OCI-LY7 (cell line): ENCODE results near the gene FEV. TPM values are rescaled to one million over a fixed set of nuclear protein-coding genes. Genes with fewer than 3 reads are reported as not detected.

Source experiments
- BruUV-seq: library from RNA; stranded (reverse); fragments of 400-500 nt; replicated peaks from 2 replicates; lab custom pipeline; 2021; lab: Mats Ljungman, UMichigan
- CTCF ChIA-PET: fragments of 300-600 bp; sonication (Branson Sonifier 250); formaldehyde crosslinking; loops from one replicate; lab custom pipeline; 2022; ENCODE audit warnings: antibody characterized with exemption; ENCODE audit not compliant: unreplicated experiment; lab: Charles Lee
- POLR2A ChIA-PET: fragments of 300-600 bp; sonication (Branson Sonifier 250); formaldehyde crosslinking; loops from one replicate; lab custom pipeline; 2022; ENCODE audit warnings: antibody characterized with exemption; lab: Charles Lee
- DNase-seq: peaks from one replicate; pipeline ENCODE4 v3.0.0-alpha.2; 2015; ENCODE audit warnings: low spot score
- H2AFZ ChIP-seq: fragments of 200-600 bp; sonication (generic), shearing (Covaris generic); 2 replicates; pipeline ENCODE4 v1.6.1; 2014; ENCODE audit warnings: mild to moderate bottlenecking, antibody characterized with exemption, low read length, moderate library complexity
- H3K27ac ChIP-seq: fragments of 200-600 bp; sonication (generic); 2 replicates; pipeline ENCODE4 v1.5.1; 2014; ENCODE audit warnings: mixed run types, low read depth, mild to moderate bottlenecking, moderate library complexity, low read length, inconsistent platforms; ENCODE audit not compliant: poor library complexity, severe bottlenecking
- H3K36me3 ChIP-seq: fragments of 200-600 bp; sonication (generic); 2 replicates; pipeline ENCODE4 v1.6.1; 2014; ENCODE audit warnings: mild to moderate bottlenecking, antibody characterized with exemption, low read length, moderate library complexity, mixed read lengths; ENCODE audit not compliant: insufficient read depth
- H3K4me1 ChIP-seq: fragments of 200-600 bp; sonication (generic); 2 replicates; pipeline ENCODE4 v1.5.1; 2014; ENCODE audit warnings: mild to moderate bottlenecking, low read length; ENCODE audit not compliant: insufficient read depth, poor library complexity, severe bottlenecking
- H3K4me2 ChIP-seq: fragments of 200-600 bp; sonication (generic); 2 replicates; pipeline ENCODE4 v1.6.1; 2014; ENCODE audit warnings: mild to moderate bottlenecking, low read length
- H3K4me3 ChIP-seq: fragments of 200-600 bp; sonication (generic); 2 replicates; pipeline ENCODE4 v1.5.1; 2014; ENCODE audit warnings: mild to moderate bottlenecking, low read depth, low read length; ENCODE audit not compliant: poor library complexity, severe bottlenecking
- H3K79me2 ChIP-seq: fragments of 200-600 bp; sonication (generic); 2 replicates; pipeline ENCODE4 v1.6.1; 2016; ENCODE audit warnings: low read depth, mild to moderate bottlenecking, low read length, moderate library complexity, mixed read lengths; ENCODE audit not compliant: insufficient read depth
- H3K9me2 ChIP-seq: fragments of 200-600 bp; sonication (generic); 2 replicates; pipeline ENCODE4 v1.6.1; 2016; ENCODE audit warnings: mild to moderate bottlenecking, low read length, mixed read lengths; ENCODE audit not compliant: insufficient read depth
- H3K9me3 ChIP-seq: fragments of 200-600 bp; sonication (generic); 2 replicates; pipeline ENCODE4 v1.6.1; 2014; ENCODE audit warnings: mild to moderate bottlenecking, mixed run types, low read length, mixed read lengths
- H4K20me1 ChIP-seq: fragments of 200-600 bp; sonication (generic); 2 replicates; pipeline ENCODE4 v1.6.1; 2014; ENCODE audit warnings: mild to moderate bottlenecking, antibody characterized with exemption, low read length, moderate library complexity, mixed read lengths; ENCODE audit not compliant: insufficient read depth
- EZH2phosphoT487 ChIP-seq: fragments of 200-600 bp; sonication (generic); IDR thresholded peaks from 2 replicates; pipeline ENCODE4 v1.6.1; 2018; ENCODE audit warnings: low read depth, borderline replicate concordance, mild to moderate bottlenecking, mixed run types, antibody characterized with exemption, low read length, moderate library complexity, mixed read lengths
- intact Hi-C: fragments of 100-400 bp; cut with micrococcal nuclease; formaldehyde crosslinking; loops from one replicate; pipeline ENCODE4 v1.10.0; 2022; ENCODE audit not compliant: unreplicated experiment
- total RNA-seq, 2 experiments: library from RNA; depleted of rRNA in 1 of 2; stranded (reverse); fragments of >200 nt in 1 of 2; shearing (Covaris generic) in 1 of 2; gene quantifications; 2 replicates each; pipeline ENCODE4 v1.2.3, GENCODE V29; 2014 to 2022
- TF ChIP-seq, protein P1 (sequence below): fragments of 200-600 bp; sonication (generic); conservative IDR thresholded peaks from 2 replicates; pipeline ENCODE4 v1.5.1; 2014; ENCODE audit warnings: mild to moderate bottlenecking, antibody characterized with exemption, low read length, moderate library complexity, mixed read lengths

The FEV gene
- total RNA-seq, 2 experiments from 2014 or later, result not detected

DNA sequence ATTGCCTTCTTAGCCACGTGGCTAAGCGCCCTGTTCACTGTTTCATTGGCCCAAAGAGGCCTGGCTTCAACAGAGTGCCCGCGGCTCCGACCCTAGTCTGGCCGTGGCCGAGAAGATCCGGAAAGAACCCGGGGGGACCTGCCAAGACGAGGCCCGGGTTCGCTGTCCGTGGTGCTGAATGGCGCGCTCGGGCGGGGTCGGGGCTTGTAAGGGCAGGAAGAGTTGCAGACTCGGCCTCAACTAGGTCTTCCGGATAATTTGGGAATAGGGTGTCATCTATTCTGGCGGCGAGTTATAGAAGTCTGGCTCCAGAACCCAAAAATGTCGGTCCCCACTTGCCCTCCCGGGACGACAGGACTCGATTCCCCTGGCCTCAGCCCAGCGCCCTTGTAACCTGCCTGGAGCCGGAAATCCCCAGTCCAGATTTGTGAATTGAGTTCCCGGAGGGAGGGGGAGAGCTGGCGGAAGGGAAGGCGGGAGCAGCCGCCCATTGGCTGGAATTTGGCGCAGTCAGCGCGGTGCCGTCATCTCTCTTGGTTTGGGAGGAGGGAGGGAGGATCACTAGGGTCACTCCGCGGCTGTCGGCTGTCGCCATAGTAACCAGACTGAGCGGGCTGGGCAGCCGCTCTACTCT, 22.0 kb downstream of the FEV start:
- ChIA-PET CTCF (no interaction called here), POLR2A (no interaction called here)
- no TSS peak for BruUV-seq

DNA sequence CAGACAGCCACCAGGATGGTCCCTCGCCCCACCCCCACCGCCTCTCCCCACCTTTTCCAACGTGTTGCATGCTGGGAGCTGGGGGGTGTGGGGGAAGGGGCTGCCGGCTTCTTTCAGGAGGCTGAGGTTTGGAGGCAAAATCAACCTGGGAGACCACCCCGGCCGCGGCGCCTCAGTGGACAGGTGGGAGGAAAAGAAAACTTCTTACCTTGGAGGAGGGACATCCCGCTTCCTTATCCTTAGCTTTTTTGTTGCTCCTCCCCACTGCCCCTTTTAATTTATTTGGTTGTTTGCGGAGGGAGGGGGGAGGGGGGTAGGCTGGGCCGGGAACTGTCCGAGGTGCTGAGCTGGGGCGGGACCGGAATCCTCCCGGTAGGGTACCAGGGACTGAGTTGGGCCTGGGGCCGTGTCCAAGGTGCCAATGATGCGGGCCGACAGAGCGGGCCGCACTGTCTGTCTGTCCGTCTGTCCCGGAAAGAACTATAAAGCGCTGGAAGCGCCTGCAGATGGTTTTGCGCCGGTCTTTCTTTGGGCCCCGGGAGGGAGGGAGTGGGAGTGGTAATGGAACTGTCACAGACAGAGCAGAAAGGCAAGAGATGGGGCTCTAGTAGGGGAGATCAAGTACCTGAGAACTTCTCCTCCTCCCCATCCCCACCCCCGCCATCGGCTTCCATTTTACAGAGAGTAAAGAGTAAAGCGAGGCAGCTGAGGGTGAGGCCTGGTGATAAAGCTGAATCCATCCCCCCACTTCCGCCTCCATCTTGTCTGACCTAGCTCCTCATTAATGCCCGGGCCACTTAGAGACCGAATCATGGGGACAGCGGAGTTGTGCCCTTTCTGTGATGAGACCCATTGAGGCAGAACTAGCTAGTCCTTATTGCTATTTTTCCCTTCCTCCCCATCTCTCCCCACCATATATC, 23.1 kb downstream of the FEV start:
- Histone ChIP-seq H3K4me2 (no peak overlapping the region), H3K27ac (no peak overlapping the region), H3K4me3 (no peak overlapping the region), H3K4me1 (peaks cover 6% of the 10 kb centered on the region), H3K79me2 (no peaks in the 10 kb centered on the region), H4K20me1 (no peaks in the 10 kb centered on the region), H3K9me2 (no peaks in the 10 kb centered on the region), H2AFZ (no peak overlapping the region), H3K36me3 (no peaks in the 10 kb centered on the region), H3K9me3 (no peaks in the 10 kb centered on the region)
- no peak for TF ChIP-seq EZH2phosphoT487
- TF ChIP-seq, protein P1, sequence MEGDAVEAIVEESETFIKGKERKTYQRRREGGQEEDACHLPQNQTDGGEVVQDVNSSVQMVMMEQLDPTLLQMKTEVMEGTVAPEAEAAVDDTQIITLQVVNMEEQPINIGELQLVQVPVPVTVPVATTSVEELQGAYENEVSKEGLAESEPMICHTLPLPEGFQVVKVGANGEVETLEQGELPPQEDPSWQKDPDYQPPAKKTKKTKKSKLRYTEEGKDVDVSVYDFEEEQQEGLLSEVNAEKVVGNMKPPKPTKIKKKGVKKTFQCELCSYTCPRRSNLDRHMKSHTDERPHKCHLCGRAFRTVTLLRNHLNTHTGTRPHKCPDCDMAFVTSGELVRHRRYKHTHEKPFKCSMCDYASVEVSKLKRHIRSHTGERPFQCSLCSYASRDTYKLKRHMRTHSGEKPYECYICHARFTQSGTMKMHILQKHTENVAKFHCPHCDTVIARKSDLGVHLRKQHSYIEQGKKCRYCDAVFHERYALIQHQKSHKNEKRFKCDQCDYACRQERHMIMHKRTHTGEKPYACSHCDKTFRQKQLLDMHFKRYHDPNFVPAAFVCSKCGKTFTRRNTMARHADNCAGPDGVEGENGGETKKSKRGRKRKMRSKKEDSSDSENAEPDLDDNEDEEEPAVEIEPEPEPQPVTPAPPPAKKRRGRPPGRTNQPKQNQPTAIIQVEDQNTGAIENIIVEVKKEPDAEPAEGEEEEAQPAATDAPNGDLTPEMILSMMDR, result no peak
- ChIA-PET CTCF (no interaction called here), POLR2A (interaction anchor here (0.6 kb wide), 1 partner anchor 25 kb away, joined by 3 read pairs; no protein-coding TSS in a partner anchor)
- intact Hi-C loops, result no loop called here
- BruUV-seq, result no TSS peak
- no peak for DNase-seq

More for the DNA sequence above, 22.0 kb downstream of the FEV start:
- Histone ChIP-seq H2AFZ (no peak overlapping the region), H3K79me2 (no peaks in the 10 kb centered on the region), H3K36me3 (no peaks in the 10 kb centered on the region), H3K4me2 (no peak overlapping the region), H3K27ac (no peak overlapping the region), H3K9me3 (no peaks in the 10 kb centered on the region), H3K4me1 (peaks cover 6% of the 10 kb centered on the region), H3K9me2 (no peaks in the 10 kb centered on the region), H3K4me3 (no peak overlapping the region), H4K20me1 (no peaks in the 10 kb centered on the region)
- intact Hi-C loops, result no loop called here
- TF ChIP-seq, protein P1, result no peak
- TF ChIP-seq EZH2phosphoT487, result no peak
- DNase-seq, result no peak
